HG03060 (cell line): Measurements from ENCODE around the gene RUVBL1.

Experiments used
- ATAC-seq: cut with Tn5 transposase; IDR thresholded peaks from one replicate; pipeline ENCODE4 v1.9.1; 2021; ENCODE audit warnings: low read depth, moderate number of reproducible peaks; ENCODE audit not compliant: unreplicated experiment

The RUVBL1 gene

DNA sequence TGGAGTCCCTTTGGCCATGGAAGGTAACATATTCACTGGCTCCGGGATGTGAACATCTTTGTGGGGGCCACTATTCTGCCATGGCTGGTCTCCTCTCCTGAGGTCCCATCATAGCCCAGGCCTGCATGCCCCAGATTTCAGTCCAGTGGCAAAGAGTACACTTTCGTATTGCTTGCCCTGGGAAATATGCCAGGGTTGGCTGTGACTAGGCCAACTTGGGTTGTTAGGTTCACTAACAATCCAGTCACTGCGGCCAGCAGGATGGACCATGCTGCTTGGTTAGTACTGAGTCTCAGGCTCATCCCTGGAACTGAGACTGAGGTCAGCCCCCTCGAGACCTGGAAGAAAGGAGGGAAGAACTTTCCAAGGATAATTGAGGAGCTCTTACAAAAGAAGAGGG is 19.9 kb upstream of the RUVBL1 start:
- no peak for ATAC-seq

DNA sequence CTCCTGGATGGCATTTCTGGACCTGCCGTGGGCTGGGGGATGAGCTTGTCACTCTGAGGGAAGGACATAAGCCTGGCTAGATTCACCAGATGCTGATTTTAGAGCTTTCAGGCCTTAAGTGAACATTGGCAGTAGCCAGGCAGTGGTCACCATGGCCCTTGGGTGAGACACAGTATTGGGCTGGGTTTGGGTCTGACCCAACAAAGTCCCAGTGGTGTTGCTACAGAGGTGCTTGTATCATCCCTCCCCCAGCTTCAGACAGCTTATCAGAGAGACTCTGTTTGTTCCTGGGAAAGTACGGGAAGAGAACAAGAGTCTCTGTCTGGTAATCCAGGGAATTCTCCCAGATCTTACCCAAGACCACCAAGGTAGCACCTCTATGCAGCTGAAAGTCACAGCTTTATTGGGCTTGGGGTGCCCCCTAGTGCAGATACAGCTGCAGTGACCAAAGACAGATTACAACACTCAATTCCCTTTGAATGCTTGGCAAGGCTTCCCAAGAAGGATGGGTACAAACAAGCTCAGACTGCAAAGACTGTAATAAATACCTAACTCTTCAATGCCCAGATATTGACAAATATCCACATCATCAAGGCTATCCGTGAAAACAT is 9.8 kb upstream of the RUVBL1 start:
- ATAC-seq = no peak

DNA sequence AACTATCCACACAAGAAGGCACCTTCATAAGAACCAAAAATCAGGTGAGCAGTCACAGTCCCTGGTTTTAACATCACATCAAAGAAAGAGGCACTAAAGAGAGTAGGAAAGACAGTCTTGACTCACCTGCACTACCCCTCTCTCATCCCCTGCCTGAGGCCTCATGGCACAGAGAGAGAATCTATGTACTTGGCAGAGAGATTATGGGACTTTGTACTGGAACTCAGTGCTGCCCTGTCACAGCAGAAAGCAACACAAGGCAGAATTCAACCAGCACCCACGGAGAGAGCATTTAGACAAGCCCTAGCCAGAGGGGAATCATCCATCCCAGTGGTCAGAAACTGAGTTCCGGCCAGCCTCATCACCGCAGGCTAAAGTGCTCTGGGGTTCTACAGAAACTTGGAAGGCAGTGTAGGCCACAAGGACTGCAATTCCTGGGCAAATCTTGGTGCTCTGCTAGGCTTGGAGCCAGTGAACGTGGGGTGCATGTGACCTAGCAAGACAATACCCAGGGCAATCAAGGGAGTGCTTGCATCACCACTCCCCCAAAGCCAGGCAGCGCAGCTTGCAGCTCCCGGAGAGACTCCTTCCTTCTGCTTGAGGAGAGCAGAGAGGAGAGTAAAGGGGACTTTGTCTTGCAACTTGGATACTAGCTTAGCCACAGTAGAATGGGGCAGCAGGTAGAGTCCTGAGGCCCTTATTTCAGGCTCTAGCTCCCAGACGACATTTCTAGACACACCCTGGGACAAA is 8.5 kb upstream of the RUVBL1 start:
- no peak for ATAC-seq

DNA sequence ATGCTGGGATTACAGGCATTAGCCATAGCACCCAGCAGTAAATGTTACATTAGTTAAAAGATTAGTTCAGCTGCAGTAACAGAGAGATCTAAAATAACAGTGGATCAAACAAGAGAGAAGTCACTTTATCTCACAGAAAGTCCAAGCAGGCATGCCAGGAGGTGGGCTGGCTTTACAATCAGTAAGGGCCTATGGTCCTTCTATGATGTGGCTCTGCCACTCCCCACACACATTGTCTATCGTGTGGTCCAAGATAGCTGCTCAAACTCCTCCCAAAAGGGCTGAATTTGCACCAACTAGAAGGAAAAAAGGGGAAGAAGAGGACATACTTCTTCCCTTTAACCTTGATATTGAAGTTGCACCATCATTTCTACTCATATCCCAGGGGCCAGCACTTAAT is 4.6 kb upstream of the RUVBL1 start:
- no peak for ATAC-seq

DNA sequence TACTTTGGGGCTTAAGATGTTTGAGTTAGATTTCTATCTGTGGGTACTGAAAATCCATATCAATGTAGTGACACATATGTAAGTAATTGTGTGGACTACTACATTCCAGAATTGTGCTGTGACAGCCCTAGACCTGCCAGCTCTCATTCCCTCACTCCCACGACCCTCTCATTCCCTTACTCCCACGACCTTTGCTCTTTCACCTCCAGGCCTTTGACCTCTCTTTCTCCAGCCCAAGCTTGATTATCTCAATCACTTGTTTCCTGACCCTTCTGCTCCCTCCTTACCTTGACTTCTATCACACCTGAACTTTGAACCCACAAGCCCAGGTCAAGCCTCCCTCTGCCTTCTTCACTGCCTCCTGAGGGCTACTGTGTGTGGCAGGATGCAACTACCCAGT is 3.6 kb upstream of the RUVBL1 start:
- ATAC-seq = no peak

DNA sequence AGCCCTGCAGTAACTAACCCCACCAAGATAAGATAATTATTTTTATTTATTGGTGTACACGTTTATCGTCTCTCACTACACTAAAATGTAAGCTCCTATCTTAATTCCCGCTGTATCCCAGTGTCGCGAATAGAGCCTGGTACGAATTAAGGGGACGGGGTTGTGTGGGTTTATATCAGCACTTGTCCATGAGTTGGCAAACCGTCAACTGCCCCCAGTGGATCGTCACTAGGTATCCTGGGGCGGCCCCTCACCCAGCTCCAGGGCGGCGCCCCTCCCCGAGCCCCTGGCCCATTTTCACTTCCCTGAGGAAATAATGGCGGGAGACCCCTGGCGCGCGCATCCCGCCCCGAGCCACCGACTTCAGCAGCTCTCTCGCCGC is 465 bp downstream of the RUVBL1 start:
- no peak for ATAC-seq

DNA sequence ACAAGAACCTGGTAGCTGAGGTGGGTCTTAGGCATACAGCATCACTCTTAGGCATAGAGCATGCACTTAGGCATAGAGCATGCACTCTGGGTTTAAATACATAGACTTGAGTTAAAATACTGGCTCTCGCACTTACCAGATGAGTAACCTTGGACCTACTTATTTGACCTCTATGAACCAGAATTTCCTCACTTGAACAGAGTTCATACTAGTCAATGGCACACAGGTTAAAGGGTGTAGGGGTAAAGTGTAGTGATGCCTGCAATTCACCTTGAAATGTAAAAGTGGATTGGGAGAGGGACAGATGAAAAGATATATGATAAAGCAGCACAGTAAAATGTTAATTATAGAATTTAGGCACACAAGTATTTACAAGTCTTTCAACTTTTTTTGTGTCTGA is 1.6 kb downstream of the RUVBL1 start:
- ATAC-seq = no peak

DNA sequence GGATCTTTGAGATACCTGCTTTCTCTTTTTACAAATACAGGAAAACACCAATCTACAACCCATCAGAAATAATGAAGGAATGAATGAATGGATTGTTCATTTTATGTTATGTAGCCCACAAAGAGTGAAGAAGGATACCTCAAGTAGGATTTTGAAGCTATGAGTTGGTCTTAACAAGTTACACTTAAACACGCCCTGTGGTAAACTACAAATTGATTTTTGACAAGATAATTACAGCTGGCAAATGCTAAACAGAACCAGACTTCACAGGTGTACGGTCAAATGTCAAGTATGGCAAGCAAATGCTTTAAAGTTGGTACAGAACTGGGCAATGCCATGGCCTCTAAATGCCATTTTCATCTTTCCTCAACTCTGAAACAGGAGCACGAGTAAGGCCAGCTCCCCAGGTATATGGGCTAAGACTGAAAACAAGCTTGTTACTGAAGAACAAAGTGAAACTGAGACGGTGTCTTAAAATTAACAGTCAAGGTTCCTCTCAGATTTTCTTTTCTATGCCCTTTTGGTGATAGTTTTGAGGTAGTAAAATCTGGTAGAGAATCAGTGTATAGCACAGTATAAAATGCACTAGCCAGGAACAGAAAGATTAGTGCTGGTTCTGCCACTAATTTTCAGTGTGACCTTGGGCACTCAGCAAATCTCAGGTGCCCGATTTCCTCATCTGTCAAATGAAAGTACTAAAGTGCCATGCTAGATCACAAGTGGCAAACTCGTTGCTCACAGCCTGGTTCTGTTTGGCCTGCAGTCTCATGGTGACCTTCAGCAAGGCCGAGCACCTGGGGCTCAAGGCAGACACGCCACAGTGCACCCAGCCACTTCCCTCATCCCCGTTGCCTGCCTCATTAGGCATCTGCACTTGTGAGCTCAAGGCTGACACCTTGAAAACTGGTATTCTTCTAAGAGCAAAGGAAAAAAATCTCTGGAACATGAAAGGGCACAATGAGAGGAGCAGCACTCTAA is 9.5 kb downstream of the RUVBL1 start:
- no peak for ATAC-seq

DNA sequence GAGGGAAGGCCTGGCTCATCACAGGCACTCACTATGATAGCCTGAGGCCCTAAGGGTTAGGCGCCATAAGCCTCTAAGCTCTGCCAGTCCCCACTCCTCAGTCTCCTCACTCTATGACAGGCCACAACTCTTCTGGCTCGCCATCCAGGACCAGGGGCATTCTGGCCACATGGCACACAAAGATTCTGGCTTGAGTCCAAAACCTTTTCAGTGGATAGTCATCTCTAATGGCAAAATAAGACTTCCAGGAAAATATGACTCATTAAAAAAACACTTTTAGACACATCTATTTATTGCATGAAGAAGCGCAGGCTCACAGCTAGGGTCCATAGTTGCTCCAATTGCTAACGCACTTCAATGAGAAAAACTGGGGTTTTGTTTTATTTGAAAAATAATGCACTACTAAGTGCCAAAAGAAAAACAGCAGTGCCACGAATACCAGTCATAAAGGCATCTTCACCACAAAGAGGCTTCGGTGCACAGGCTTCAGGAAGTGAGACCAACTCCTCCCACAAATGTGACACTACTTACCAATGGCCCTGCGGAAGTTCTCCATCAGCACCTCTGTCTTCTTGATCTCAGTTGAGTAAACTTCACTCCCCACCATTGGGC is 11.1 kb downstream of the RUVBL1 start:
- ATAC-seq = no peak

DNA sequence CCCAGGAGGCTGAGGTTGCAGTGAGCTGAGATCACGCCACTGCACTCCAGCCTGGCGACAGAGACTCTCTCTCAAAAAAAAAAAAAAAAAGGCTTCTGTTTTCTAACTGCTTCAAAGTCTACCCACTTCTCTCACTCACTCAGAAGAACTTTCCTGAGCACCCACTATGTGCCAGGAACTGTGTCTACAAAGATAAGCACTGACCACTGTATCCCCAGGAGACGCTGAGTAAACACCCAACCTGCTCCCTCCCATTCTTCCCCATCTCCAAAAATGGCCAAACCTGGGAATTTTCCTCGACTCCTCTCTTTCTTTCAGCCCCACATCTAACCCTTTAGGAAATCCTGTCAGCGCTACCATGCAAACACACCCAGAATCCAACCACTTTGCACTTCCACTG is 12.5 kb downstream of the RUVBL1 start:
- ATAC-seq = no peak

DNA sequence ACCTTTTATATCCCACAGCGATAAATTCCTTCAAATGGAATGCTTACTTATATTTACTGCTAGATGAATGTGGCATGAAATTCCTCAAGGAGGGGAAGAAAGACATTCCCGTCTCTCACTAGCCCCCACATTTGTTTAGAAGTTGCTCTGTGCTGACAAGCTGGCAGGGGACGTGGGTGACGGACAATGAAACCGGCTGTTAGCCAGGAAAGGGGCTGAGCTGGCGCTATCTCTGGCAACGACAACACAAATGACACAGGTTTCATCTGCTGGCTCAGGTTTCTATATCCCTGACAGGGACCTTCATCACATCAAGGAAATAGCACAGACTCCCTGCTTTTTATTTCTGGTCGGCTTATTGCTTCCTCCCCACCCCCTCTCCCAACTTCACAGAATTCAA is 15.8 kb downstream of the RUVBL1 start:
- no peak for ATAC-seq

DNA sequence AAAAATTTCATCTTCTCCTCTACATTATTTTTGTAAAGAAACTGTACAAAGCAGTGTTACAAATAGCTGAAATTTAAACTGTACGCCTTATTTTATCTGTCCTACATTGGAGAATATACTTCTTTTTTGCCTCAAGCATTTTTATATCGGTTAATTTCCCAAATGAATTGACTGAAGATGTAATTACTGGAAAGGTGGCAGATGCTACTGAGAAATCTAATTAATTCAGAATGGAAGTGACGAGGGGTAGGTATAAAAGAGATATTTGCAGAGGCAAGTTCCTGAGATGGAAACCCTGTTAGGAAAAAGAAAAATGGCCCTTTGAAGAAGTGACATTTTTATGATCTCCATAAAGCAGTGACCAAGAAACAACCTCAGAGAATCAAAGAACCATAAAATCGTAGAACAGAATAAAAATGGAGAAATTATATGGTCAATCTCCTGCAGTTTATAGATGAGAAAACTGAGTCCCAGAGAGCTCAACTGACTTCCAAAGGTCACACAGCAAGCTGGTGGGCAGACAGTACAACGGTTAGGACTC is 20.4 kb downstream of the RUVBL1 start:
- no peak for ATAC-seq

DNA sequence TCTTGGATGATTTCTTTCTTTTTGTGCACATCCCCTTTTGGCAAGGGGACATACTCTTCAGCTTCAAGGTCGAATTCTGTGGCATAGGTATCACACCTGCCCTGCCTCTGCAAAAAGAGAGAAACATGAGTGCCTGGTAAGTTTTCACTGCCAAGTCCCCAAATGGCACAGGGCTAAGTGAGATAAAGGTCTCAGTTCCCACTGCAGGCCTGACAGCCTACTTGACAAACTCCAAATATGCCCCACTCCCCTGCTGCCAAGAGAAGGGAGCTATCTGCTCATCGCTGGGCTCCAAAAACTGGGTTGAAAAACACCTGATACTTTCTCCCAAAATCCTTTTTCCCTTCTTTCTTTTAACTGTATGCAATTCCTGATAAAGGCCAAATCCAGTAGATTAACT is 23.0 kb downstream of the RUVBL1 start:
- no peak for ATAC-seq

DNA sequence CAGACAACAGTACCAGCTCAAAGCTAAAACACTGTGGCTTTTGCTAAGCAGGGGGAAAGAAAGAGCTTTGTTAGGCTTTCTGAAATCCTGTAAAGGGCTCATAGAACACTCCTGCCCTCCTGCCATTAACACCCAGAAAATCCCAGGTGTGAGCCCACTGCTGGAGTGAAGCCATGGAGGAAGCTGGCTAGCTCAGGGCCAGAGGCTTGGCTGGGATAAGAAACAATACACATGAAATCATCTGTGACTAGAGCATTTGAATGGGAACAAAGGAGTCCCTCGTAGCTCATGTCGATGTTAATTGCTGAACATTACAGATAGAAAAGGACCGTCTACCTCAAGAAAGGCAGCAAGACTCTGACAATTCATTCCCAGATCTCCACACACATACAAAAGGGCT is 23.5 kb downstream of the RUVBL1 start:
- no peak for ATAC-seq

DNA sequence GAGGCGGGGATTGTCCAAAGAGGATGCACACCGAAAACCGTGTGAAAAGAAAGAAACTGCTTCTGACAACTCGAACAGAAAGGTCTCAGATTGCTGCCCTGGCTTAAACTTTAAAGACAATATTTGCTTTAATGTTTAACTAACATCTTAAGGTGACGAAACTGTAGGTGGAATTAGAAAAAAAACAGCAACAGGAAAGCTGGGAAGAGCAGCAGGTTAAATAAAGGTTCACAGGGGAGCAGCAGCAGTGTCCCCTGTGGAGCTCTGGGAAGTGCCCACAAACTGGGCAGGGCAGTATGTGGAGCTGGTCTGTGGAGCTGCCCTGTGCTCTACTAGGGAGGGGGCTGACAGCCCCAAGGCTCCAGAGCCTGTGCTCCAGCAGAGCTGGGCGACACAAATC is 25.4 kb downstream of the RUVBL1 start:
- ATAC-seq = no peak

DNA sequence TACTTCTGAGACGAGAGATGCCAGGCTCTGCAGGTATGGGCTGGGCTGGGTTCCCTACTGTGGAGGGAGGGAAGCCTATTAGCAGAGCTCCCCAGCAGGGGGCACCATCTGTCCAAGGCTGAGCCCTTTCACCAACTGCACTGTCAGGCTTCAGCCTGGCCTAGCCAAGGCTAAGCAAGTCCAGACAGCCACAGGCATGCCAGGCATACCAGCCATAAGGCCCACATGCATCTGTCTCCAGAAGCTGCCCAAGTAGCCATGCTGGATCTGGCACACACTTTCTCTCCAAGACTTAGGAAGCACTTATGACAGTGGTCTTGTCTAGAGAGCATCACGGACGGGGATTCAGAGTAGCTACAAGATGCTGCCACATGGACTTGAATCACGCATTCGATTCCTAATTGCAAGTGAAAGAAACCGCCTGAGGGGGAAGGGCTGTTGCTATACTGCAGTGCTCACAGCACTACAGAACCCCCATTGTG is 28.3 kb downstream of the RUVBL1 start:
- peak; percentile 56 for ATAC-seq

DNA sequence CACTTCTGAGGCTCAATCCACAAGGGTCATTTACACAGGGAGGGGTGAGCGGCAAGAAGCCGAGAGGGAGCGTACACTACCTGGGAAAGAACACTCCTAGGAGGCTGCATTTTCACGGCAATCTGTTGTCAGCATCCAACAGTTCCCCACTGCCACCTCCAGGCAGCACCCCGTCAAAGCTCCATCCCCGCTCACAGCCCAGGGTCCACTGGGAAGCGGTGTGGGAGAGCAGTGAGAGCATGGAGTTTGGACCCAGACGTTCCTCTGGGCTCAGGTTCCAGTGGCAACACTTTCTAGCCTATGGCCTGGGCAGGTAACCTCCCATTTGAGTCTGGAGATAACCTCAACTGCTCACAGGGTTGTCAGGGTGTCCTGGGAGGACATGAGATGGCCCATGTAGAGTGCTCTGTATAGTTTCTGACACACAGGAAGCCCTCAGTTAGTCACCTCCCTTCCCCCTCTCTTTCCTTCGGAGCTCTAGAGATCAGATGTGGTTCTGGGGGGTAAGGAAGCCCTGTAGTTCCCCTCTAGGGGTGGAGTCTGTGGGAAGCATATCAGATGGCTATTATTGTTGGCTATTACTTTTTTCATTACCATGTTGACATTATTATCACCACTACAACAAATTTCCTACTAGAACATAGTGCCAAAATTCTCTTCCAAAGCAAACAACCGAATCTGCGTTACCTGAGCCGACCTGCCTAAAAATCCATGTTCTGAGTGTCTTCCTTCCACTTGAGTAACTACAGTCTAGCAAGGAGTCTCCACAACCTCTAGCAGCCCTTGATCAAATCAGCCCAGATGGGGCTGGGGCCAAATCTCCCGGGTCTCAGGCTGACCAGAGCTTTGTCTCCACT is 29.1 kb downstream of the RUVBL1 start:
- ATAC-seq = no peak

DNA sequence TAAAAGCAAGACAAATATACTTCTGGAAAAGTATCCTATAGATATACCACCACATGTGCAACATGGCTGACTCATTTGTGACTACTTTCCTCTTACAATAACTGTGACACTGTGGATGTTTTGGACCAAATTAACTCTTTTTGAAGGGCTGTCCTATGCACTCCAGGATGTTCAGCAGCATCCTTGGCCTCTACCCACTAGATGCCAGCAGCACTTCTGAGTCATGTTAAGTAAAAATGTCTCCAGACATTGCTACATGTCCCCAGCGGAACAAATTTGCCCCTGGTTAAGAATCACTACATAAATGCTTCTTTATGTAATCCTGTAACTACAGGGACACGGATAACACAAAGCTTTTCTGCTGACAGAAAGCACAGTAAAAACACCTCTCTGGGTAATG is 32.0 kb downstream of the RUVBL1 start:
- no peak for ATAC-seq

DNA sequence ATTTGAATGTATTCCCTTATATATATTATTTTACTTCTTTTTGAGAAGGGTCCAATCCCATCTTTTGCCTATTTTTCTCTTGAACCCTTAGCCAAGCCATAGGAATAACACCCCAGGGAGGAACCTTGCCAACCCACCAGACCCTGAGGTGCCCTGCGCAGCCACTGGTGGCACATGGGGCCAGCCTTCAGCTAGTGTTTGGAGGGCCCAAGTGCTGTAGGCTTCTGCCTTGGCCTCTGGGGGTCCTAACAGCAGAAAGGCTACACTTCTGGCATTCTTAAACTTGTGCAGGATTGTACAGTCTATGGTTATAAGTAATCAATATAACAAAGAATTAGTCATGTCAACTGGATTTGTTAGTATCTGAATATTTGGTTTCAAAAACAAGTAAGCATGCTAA is 34.5 kb downstream of the RUVBL1 start:
- no peak for ATAC-seq

DNA sequence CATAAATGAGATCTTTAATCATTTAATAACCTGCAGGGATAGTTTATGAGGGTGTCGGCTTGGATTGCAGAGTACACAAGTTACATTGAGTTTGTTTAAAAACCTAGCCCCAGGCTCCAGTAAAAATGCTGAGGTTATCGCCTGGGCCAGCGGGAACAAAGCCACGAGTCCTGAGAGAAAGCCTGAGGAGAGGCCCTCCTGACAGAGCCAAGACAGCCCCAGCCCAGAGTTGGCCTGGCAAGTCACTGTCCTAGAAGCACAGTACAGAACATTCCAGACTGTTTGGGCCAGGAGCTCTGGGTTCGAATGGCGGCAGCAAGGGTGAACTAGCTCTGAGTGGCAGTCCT is 39.0 kb downstream of the RUVBL1 start:
- ATAC-seq = no peak
